ENCODE results near the gene VPREB1.
"Not testable (repeated sequence)": the region's sequence is repeated elsewhere in the genome, so short reads cannot be mapped to it uniquely, and the experiment has no call there.

The VPREB1 gene

GRCh38 chr22:22214819-22215329 lies 29.7 kb upstream of the VPREB1 start:
- FAIRE-seq = no peak

- no peak for FAIRE-seq
Measured at GRCh38 chr22:22215659-22216449, 28.7 kb upstream of the VPREB1 start.

GRCh38 chr22:22216450-22216959 lies 28.1 kb upstream of the VPREB1 start:
- no peak for FAIRE-seq

- FAIRE-seq = no peak
Measured at GRCh38 chr22:22218302-22218701, 26.3 kb upstream of the VPREB1 start.

- no peak for FAIRE-seq
Measured at GRCh38 chr22:22219140-22219996, 25.2 kb upstream of the VPREB1 start.

GRCh38 chr22:22221043-22221442 lies 23.5 kb upstream of the VPREB1 start:
- not testable (repeated sequence) for FAIRE-seq

GRCh38 chr22:22226448-22227187 lies 18.0 kb upstream of the VPREB1 start:
- no peak for FAIRE-seq

GRCh38 chr22:22228421-22228820 lies 16.2 kb upstream of the VPREB1 start:
- no peak for FAIRE-seq

GRCh38 chr22:22228921-22229320 lies 15.7 kb upstream of the VPREB1 start:
- no peak for FAIRE-seq

- no peak for FAIRE-seq
Measured at GRCh38 chr22:22229683-22230420, 14.7 kb upstream of the VPREB1 start.

- FAIRE-seq = no peak
Measured at GRCh38 chr22:22230438-22230837, 14.1 kb upstream of the VPREB1 start.

- no peak for FAIRE-seq
Measured at GRCh38 chr22:22233081-22233480, 11.5 kb upstream of the VPREB1 start.

GRCh38 chr22:22235558-22235957 lies 9.0 kb upstream of the VPREB1 start:
- FAIRE-seq = no peak

GRCh38 chr22:22237521-22237920 lies 7.1 kb upstream of the VPREB1 start:
- FAIRE-seq = no peak

- FAIRE-seq = no peak
Measured at GRCh38 chr22:22239311-22239939, 5.2 kb upstream of the VPREB1 start.

- FAIRE-seq = no peak
Measured at GRCh38 chr22:22241554-22241898, 3.1 kb upstream of the VPREB1 start.

GRCh38 chr22:22242488-22242887 lies 2.1 kb upstream of the VPREB1 start:
- FAIRE-seq = no peak

GRCh38 chr22:22243033-22243680 lies 1.4 kb upstream of the VPREB1 start:
- no peak for FAIRE-seq

GRCh38 chr22:22245256-22245909 lies 797 bp downstream of the VPREB1 start:
- no peak for FAIRE-seq

GRCh38 chr22:22245935-22246525 lies 1.4 kb downstream of the VPREB1 start:
- no peak for FAIRE-seq

Measured in A204.1 (cell line).